ENCODE data around the gene PGAP1.
"Not testable (repeated sequence)": the region's sequence is repeated elsewhere in the genome, so short reads cannot be mapped to it uniquely, and the experiment has no call there.

Gene PGAP1

GRCh38 chr2:196913691-196914090, 12.8 kb downstream of the PGAP1 start:
- in situ Hi-C loops (cut with HindIII; ENCODE audit: low pct_unique_long_range_greater_than_20kb, low sequenced_read_pairs) = no loop called here
- DNase-seq (ENCODE audit: low read depth in 1 of 2, low spot score in 1 of 2) = no peak
- TF ChIP-seq JUND (IDR thresholded peaks at IDR 0.05; ENCODE audit: low read depth) = no peak

GRCh38 chr2:196905365-196905764, 21.1 kb downstream of the PGAP1 start:
- DNase-seq (ENCODE audit: low read depth in 1 of 2, low spot score in 1 of 2); in situ Hi-C loops (cut with HindIII; ENCODE audit: low pct_unique_long_range_greater_than_20kb, low sequenced_read_pairs): not testable (repeated sequence)

GRCh38 chr2:196902828-196903227, 23.7 kb downstream of the PGAP1 start:
- no peak for DNase-seq (ENCODE audit: low read depth in 1 of 2, low spot score in 1 of 2)
- in situ Hi-C loops (cut with HindIII; ENCODE audit: low pct_unique_long_range_greater_than_20kb, low sequenced_read_pairs) = no loop called here
- no peak for TF ChIP-seq JUND (IDR thresholded peaks at IDR 0.05; ENCODE audit: low read depth)

GRCh38 chr2:196900843-196901242, 25.7 kb downstream of the PGAP1 start:
- in situ Hi-C loops (cut with HindIII; ENCODE audit: low pct_unique_long_range_greater_than_20kb, low sequenced_read_pairs) = no loop called here
- no peak for DNase-seq (ENCODE audit: low read depth in 1 of 2, low spot score in 1 of 2)
- TF ChIP-seq JUND (IDR thresholded peaks at IDR 0.05; ENCODE audit: low read depth) = no peak

GRCh38 chr2:196899976-196900375, 26.5 kb downstream of the PGAP1 start:
- TF ChIP-seq JUND (IDR thresholded peaks at IDR 0.05; ENCODE audit: low read depth) = no peak
- DNase-seq (ENCODE audit: low read depth in 1 of 2, low spot score in 1 of 2) = no peak
- in situ Hi-C loops (cut with HindIII; ENCODE audit: low pct_unique_long_range_greater_than_20kb, low sequenced_read_pairs) = no loop called here

GRCh38 chr2:196891136-196891535, 35.4 kb downstream of the PGAP1 start:
- TF ChIP-seq JUND (IDR thresholded peaks at IDR 0.05; ENCODE audit: low read depth) = no peak
- DNase-seq (ENCODE audit: low read depth in 1 of 2, low spot score in 1 of 2) = no peak
- in situ Hi-C loops (cut with HindIII; ENCODE audit: low pct_unique_long_range_greater_than_20kb, low sequenced_read_pairs) = no loop called here

- in situ Hi-C loops (cut with HindIII; ENCODE audit: low pct_unique_long_range_greater_than_20kb, low sequenced_read_pairs) = no loop called here
- no peak for TF ChIP-seq JUND (IDR thresholded peaks at IDR 0.05; ENCODE audit: low read depth)
- no peak for DNase-seq (ENCODE audit: low read depth in 1 of 2, low spot score in 1 of 2)
Observed at GRCh38 chr2:196887431-196887830, 39.1 kb downstream of the PGAP1 start.

- peak in 1 of 2 experiments; percentile 3 for DNase-seq (ENCODE audit: low read depth in 1 of 2, low spot score in 1 of 2)
- in situ Hi-C loops (cut with HindIII; ENCODE audit: low pct_unique_long_range_greater_than_20kb, low sequenced_read_pairs) = no loop called here
- no peak for TF ChIP-seq JUND (IDR thresholded peaks at IDR 0.05; ENCODE audit: low read depth)
Observed at GRCh38 chr2:196884368-196884767, 42.1 kb downstream of the PGAP1 start.

GRCh38 chr2:196876364-196876763, 50.1 kb downstream of the PGAP1 start:
- no peak for TF ChIP-seq JUND (IDR thresholded peaks at IDR 0.05; ENCODE audit: low read depth)
- in situ Hi-C loops (cut with HindIII; ENCODE audit: low pct_unique_long_range_greater_than_20kb, low sequenced_read_pairs) = no loop called here
- no peak for DNase-seq (ENCODE audit: low read depth in 1 of 2, low spot score in 1 of 2)

- no peak for TF ChIP-seq JUND (IDR thresholded peaks at IDR 0.05; ENCODE audit: low read depth)
- in situ Hi-C loops (cut with HindIII; ENCODE audit: low pct_unique_long_range_greater_than_20kb, low sequenced_read_pairs) = no loop called here
Observed at GRCh38 chr2:196875414-196875813, 51.1 kb downstream of the PGAP1 start.

GRCh38 chr2:196873511-196873910, 53.0 kb downstream of the PGAP1 start:
- in situ Hi-C loops (cut with HindIII; ENCODE audit: low pct_unique_long_range_greater_than_20kb, low sequenced_read_pairs) = no loop called here

More at GRCh38 chr2:196875414-196875813, 51.1 kb downstream of the PGAP1 start:
- DNase-seq (ENCODE audit: low read depth in 1 of 2, low spot score in 1 of 2) = no peak

GRCh38 chr2:196854629-196855028, 71.9 kb downstream of the PGAP1 start:
- no peak for DNase-seq (ENCODE audit: low read depth in 1 of 2, low spot score in 1 of 2)
- in situ Hi-C loops (cut with HindIII; ENCODE audit: low pct_unique_long_range_greater_than_20kb, low sequenced_read_pairs) = no loop called here
- TF ChIP-seq JUND (IDR thresholded peaks at IDR 0.05; ENCODE audit: low read depth) = no peak

More at GRCh38 chr2:196873511-196873910, 53.0 kb downstream of the PGAP1 start:
- TF ChIP-seq JUND (IDR thresholded peaks at IDR 0.05; ENCODE audit: low read depth) = no peak
- DNase-seq (ENCODE audit: low read depth in 1 of 2, low spot score in 1 of 2) = no peak

- in situ Hi-C loops (cut with HindIII; ENCODE audit: low pct_unique_long_range_greater_than_20kb, low sequenced_read_pairs) = no loop called here
- DNase-seq (ENCODE audit: low read depth in 1 of 2, low spot score in 1 of 2) = no peak
- TF ChIP-seq JUND (IDR thresholded peaks at IDR 0.05; ENCODE audit: low read depth) = no peak
Observed at GRCh38 chr2:196853301-196854087, 73.0 kb downstream of the PGAP1 start.

GRCh38 chr2:196851088-196851487, 75.4 kb downstream of the PGAP1 start:
- no peak for TF ChIP-seq JUND (IDR thresholded peaks at IDR 0.05; ENCODE audit: low read depth)
- in situ Hi-C loops (cut with HindIII; ENCODE audit: low pct_unique_long_range_greater_than_20kb, low sequenced_read_pairs) = no loop called here

More at GRCh38 chr2:196851088-196851487, 75.4 kb downstream of the PGAP1 start:
- no peak for DNase-seq (ENCODE audit: low read depth in 1 of 2, low spot score in 1 of 2)
